HPDE6-E6E7 (cell line): ENCODE data around the gene PLK3.
"Not testable (repeated sequence)": the region's sequence is repeated elsewhere in the genome, so short reads cannot be mapped to it uniquely, and the experiment has no call there.

Experiments used
- DNase-seq: peaks from one replicate; pipeline ENCODE4 v3.0.0; 2011; ENCODE audit warnings: missing footprints; ENCODE audit errors: extremely low spot score

PLK3 gene

GRCh38 chr1:44808938-44809917, 9.1 kb downstream of the PLK3 start:
- DNase-seq, result no peak

GRCh38 chr1:44810101-44810761, 10.1 kb downstream of the PLK3 start:
- DNase-seq, result no peak

- DNase-seq, result not testable (repeated sequence)
Observed at GRCh38 chr1:44810762-44811105, 10.6 kb downstream of the PLK3 start.

- no peak for DNase-seq
Observed at GRCh38 chr1:44811234-44811633, 11.1 kb downstream of the PLK3 start.

- no peak for DNase-seq
Observed at GRCh38 chr1:44812822-44813543, 12.8 kb downstream of the PLK3 start.

- not testable (repeated sequence) for DNase-seq
Observed at GRCh38 chr1:44815926-44816325, 15.7 kb downstream of the PLK3 start.

- no peak for DNase-seq
Observed at GRCh38 chr1:44817307-44817706, 17.1 kb downstream of the PLK3 start.

- no peak for DNase-seq
Observed at GRCh38 chr1:44817771-44818495, 17.8 kb downstream of the PLK3 start.

GRCh38 chr1:44819196-44819607, 19.0 kb downstream of the PLK3 start:
- no peak for DNase-seq

- no peak for DNase-seq
Observed at GRCh38 chr1:44819608-44820327, 19.6 kb downstream of the PLK3 start.

- DNase-seq, result no peak
Observed at GRCh38 chr1:44820328-44821239, 20.4 kb downstream of the PLK3 start.

- no peak for DNase-seq
Observed at GRCh38 chr1:44821240-44821715, 21.1 kb downstream of the PLK3 start.

- DNase-seq, result no peak
Observed at GRCh38 chr1:44822131-44822701, 22.0 kb downstream of the PLK3 start.

- DNase-seq, result no peak
Observed at GRCh38 chr1:44822981-44823451, 22.8 kb downstream of the PLK3 start.

GRCh38 chr1:44824392-44824791, 24.2 kb downstream of the PLK3 start:
- DNase-seq, result not testable (repeated sequence)

GRCh38 chr1:44826375-44827196, 26.4 kb downstream of the PLK3 start:
- no peak for DNase-seq

GRCh38 chr1:44827197-44828002, 27.2 kb downstream of the PLK3 start:
- no peak for DNase-seq
